HL-60 (cell line): ENCODE measurements around the gene MSH5.

Experiments
- GABPA ChIP-seq: IDR thresholded peaks from 2 replicates; pipeline ENCODE4 v1.6.1; 2012; ENCODE audit warnings: low read depth
- POLR2AphosphoS5 ChIP-seq: IDR thresholded peaks from 2 replicates; pipeline ENCODE4 v1.6.1; 2012; ENCODE audit warnings: low read depth
- SPI1 ChIP-seq: IDR thresholded peaks from 2 replicates; pipeline ENCODE4 v1.6.1; 2012; ENCODE audit warnings: low read depth, mild to moderate bottlenecking, borderline replicate concordance
- TF ChIP-seq, protein P1 (sequence below): IDR thresholded peaks from one replicate; pipeline ENCODE4 v1.5.1; 2011; ENCODE audit warnings: low read length, control low read depth, inconsistent platforms; ENCODE audit not compliant: insufficient read depth
- TF ChIP-seq, protein P2 (sequence below): IDR thresholded peaks from 2 replicates; pipeline ENCODE4 v1.6.1; 2012; ENCODE audit warnings: low read depth; ENCODE audit not compliant: insufficient replicate concordance

DNA sequence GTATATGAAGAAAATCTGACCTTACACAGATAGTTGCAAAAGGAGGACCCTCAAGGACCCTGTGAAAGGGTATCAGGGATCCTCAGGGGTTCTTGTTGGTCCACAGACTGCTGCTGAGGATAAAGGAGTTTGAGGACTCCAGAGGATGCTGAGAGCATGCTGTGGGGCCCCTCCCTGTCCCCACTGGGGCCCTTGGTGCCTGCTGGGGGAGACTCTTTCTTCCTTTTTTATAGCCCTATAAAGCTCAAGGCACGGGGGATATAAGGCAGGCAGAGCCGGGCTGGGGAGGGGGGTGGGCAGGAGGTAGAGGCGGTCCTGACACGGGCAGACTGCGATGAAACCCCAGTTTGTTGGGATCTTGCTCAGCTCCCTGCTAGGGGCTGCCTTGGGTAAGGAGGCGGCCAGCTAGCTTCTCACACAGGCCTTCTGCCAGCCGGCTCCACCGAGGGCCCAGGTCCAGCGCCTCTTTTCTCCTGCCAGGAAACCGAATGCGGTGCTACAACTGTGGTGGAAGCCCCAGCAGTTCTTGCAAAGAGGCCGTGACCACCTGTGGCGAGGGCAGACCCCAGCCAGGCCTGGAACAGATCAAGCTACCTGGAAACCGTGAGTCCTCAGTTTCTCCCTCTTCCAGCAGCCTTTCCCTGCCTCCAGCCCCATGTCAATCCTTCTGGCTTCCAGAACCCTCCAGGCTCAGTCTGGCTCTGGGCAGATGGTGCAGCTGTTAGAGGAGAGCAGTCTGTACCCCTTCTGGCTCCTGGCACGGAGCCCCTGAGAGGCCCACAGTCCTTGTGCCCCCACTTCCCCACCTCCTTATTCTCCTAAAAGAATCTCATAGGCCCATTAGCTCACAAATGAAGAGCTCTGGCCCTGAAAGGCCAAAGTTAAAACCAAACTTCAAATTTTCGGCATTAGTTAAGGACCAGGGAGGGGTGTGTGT, 24.5 kb upstream of the MSH5 start, which contains the start of gene LY6G6D:
- TF ChIP-seq POLR2AphosphoS5, result no peak
- TF ChIP-seq, protein P1, sequence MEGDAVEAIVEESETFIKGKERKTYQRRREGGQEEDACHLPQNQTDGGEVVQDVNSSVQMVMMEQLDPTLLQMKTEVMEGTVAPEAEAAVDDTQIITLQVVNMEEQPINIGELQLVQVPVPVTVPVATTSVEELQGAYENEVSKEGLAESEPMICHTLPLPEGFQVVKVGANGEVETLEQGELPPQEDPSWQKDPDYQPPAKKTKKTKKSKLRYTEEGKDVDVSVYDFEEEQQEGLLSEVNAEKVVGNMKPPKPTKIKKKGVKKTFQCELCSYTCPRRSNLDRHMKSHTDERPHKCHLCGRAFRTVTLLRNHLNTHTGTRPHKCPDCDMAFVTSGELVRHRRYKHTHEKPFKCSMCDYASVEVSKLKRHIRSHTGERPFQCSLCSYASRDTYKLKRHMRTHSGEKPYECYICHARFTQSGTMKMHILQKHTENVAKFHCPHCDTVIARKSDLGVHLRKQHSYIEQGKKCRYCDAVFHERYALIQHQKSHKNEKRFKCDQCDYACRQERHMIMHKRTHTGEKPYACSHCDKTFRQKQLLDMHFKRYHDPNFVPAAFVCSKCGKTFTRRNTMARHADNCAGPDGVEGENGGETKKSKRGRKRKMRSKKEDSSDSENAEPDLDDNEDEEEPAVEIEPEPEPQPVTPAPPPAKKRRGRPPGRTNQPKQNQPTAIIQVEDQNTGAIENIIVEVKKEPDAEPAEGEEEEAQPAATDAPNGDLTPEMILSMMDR, result no peak
- TF ChIP-seq GABPA, result no peak
- TF ChIP-seq, protein P2, sequence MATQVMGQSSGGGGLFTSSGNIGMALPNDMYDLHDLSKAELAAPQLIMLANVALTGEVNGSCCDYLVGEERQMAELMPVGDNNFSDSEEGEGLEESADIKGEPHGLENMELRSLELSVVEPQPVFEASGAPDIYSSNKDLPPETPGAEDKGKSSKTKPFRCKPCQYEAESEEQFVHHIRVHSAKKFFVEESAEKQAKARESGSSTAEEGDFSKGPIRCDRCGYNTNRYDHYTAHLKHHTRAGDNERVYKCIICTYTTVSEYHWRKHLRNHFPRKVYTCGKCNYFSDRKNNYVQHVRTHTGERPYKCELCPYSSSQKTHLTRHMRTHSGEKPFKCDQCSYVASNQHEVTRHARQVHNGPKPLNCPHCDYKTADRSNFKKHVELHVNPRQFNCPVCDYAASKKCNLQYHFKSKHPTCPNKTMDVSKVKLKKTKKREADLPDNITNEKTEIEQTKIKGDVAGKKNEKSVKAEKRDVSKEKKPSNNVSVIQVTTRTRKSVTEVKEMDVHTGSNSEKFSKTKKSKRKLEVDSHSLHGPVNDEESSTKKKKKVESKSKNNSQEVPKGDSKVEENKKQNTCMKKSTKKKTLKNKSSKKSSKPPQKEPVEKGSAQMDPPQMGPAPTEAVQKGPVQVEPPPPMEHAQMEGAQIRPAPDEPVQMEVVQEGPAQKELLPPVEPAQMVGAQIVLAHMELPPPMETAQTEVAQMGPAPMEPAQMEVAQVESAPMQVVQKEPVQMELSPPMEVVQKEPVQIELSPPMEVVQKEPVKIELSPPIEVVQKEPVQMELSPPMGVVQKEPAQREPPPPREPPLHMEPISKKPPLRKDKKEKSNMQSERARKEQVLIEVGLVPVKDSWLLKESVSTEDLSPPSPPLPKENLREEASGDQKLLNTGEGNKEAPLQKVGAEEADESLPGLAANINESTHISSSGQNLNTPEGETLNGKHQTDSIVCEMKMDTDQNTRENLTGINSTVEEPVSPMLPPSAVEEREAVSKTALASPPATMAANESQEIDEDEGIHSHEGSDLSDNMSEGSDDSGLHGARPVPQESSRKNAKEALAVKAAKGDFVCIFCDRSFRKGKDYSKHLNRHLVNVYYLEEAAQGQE, result no peak
- no peak for TF ChIP-seq SPI1
